Calu3 (cell line): ENCODE data around the gene STK39. TPM values are rescaled to one million over a fixed set of nuclear protein-coding genes. Genes with fewer than 3 reads are reported as not detected.

Experiments used
- BruUV-seq: library from RNA; stranded (reverse); fragments of 400-500 nt; replicated peaks from 2 replicates; lab custom pipeline; 2021; lab: Mats Ljungman, UMichigan
- CTCF ChIA-PET: fragments of 300-600 bp; sonication (Branson Sonifier 250); formaldehyde crosslinking; loops from one replicate; lab custom pipeline; 2022; ENCODE audit warnings: antibody characterized with exemption; lab: Charles Lee
- DNase-seq: peaks from one replicate; pipeline ENCODE4 v3.0.0; 2022
- H3K27ac Mint-ChIP-seq: one replicate; pipeline ENCODE4 v1.8.0; 2022; ENCODE audit warnings: mixed read lengths; ENCODE audit not compliant: unreplicated experiment
- H3K27me3 Mint-ChIP-seq: one replicate; pipeline ENCODE4 v1.8.0; 2022; ENCODE audit warnings: mixed read lengths; ENCODE audit not compliant: unreplicated experiment
- H3K36me3 Mint-ChIP-seq: one replicate; pipeline ENCODE4 v1.8.0; 2022; ENCODE audit warnings: mild to moderate bottlenecking, moderate library complexity, mixed read lengths; ENCODE audit not compliant: insufficient read depth, unreplicated experiment
- H3K4me1 Mint-ChIP-seq: one replicate; pipeline ENCODE4 v1.8.0; 2022; ENCODE audit warnings: mild to moderate bottlenecking, low read depth, mixed read lengths; ENCODE audit not compliant: unreplicated experiment
- H3K4me3 Mint-ChIP-seq: one replicate; pipeline ENCODE4 v1.8.0; 2022; ENCODE audit warnings: mild to moderate bottlenecking, low read depth, moderate library complexity, mixed read lengths; ENCODE audit not compliant: unreplicated experiment
- H3K9me3 Mint-ChIP-seq: one replicate; pipeline ENCODE4 v1.8.0; 2022; ENCODE audit warnings: low read depth, mixed read lengths; ENCODE audit not compliant: unreplicated experiment
- intact Hi-C: fragments of 100-400 bp; cut with micrococcal nuclease; formaldehyde crosslinking; loops from one replicate; pipeline ENCODE4 v1.10.0; 2022; ENCODE audit not compliant: unreplicated experiment
- total RNA-seq: library from RNA; stranded (reverse); gene quantifications from 2 replicates; pipeline ENCODE4 v1.2.3, GENCODE V29; 2022
- TF ChIP-seq, protein P1 (sequence below): fragments of 200-600 bp; IDR thresholded peaks from one replicate; pipeline ENCODE4 v1.8.0; 2022; ENCODE audit warnings: antibody characterized with exemption; ENCODE audit not compliant: unreplicated experiment

The STK39 gene
- total RNA-seq, 1 experiment from 2014 or later: 110 TPM

DNA sequence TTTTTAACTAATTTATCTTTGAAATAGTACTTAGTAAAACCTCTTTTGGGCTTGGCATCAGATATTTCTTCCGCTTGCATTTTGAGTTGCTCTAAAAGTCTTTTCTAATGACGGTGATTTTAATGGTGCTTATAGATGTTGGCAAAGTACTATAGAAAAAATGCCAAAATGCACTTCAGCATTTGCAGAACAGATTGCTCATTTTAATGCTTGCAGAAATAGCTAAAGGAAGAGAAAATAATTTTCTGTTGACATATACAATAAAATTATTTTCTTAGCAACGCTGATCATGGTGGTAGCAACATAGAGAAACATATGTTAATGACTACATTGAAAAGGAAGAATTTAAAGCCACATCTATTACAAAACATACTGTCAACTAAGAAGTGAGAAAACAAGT is 170.7 kb downstream of the STK39 start:
- intact Hi-C loops: no loop called here
- Mint-ChIP-seq H3K36me3 (peaks cover 26% of the 10 kb centered on the region), H3K4me3 (no peak overlapping the region), H3K9me3 (no peaks in the 10 kb centered on the region), H3K27me3 (no peaks in the 10 kb centered on the region), H3K27ac (no peak overlapping the region), H3K4me1 (peaks cover 2% of the 10 kb centered on the region)
- BruUV-seq: no TSS peak
- TF ChIP-seq, protein P1, sequence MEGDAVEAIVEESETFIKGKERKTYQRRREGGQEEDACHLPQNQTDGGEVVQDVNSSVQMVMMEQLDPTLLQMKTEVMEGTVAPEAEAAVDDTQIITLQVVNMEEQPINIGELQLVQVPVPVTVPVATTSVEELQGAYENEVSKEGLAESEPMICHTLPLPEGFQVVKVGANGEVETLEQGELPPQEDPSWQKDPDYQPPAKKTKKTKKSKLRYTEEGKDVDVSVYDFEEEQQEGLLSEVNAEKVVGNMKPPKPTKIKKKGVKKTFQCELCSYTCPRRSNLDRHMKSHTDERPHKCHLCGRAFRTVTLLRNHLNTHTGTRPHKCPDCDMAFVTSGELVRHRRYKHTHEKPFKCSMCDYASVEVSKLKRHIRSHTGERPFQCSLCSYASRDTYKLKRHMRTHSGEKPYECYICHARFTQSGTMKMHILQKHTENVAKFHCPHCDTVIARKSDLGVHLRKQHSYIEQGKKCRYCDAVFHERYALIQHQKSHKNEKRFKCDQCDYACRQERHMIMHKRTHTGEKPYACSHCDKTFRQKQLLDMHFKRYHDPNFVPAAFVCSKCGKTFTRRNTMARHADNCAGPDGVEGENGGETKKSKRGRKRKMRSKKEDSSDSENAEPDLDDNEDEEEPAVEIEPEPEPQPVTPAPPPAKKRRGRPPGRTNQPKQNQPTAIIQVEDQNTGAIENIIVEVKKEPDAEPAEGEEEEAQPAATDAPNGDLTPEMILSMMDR: no peak
- no peak for DNase-seq
- CTCF ChIA-PET: no interaction called here

DNA sequence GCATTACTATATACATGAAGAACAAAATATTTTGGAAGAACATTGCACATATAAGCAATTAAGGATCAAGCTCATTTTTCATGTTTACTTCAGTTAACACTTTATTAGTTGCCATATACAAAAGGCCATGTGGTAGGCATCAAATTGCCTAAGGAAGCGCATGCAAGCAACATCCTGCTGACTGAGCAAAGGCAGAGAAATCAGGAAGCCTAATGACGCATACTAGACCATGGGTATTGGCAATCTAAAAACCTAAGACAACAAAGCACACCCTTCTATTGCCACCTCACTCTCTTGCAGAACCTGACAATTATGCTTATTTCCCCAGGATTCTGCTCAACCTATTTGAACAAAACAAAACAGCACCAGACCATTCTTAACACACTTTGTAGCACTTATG is 171.9 kb downstream of the STK39 start:
- H3K4me1 Mint-ChIP-seq: no peaks in the 10 kb centered on the region
- TF ChIP-seq, protein P1: no peak
- BruUV-seq: no TSS peak
- no peak overlapping the region for H3K27ac Mint-ChIP-seq
- DNase-seq: no peak
- intact Hi-C loops: no loop called here
- no peaks in the 10 kb centered on the region for H3K27me3 Mint-ChIP-seq
- no peaks in the 10 kb centered on the region for H3K9me3 Mint-ChIP-seq
- peaks cover 32% of the 10 kb centered on the region for H3K36me3 Mint-ChIP-seq
- CTCF ChIA-PET: no interaction called here
- no peak overlapping the region for H3K4me3 Mint-ChIP-seq

DNA sequence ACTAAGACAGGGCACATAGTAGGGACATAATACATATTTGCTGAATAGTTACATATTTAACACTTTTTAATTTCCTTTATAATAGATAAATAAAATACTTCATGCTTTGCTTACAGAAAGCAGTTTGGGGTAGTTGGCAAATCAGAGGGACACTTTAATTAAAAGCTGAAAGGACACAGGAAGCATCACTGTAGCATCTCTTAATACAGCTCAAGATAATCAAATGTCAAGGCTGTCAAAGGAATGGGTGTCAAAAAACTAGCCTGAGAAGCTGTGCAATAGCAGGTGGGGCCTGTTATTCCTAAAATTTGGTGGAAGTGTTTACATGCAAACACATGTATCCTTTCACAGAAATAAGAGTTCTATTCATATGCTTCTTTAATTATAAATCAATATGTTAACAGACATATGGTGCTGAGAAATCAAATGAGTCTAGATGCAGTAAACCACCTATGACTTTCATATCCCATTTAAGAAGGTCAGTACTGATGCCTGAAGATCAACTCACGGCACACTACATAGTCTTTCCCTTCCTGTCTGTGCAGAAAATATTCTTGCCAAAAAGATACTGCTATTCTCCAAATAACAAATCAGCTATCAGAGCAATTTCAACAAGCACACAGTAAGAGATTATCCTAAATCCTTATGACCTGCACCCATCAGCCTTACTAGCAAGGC is 174.6 kb downstream of the STK39 start:
- BruUV-seq: no TSS peak
- no peaks in the 10 kb centered on the region for H3K27me3 Mint-ChIP-seq

GRCh38 chr2:168064011-168064998 is 183.1 kb downstream of the STK39 start:
- CTCF ChIA-PET: no interaction called here
- H3K4me3 Mint-ChIP-seq: no peak overlapping the region
- H3K36me3 Mint-ChIP-seq: peaks cover 38% of the 10 kb centered on the region
- TF ChIP-seq, protein P1: no peak
- H3K27me3 Mint-ChIP-seq: no peaks in the 10 kb centered on the region
- peak overlapping the region; percentile 63 for H3K27ac Mint-ChIP-seq
- no peak for DNase-seq
- H3K9me3 Mint-ChIP-seq: no peaks in the 10 kb centered on the region
- no TSS peak for BruUV-seq
- intact Hi-C loops: no loop called here
- H3K4me1 Mint-ChIP-seq: peaks cover 50% of the 10 kb centered on the region

More for the DNA sequence above, 174.6 kb downstream of the STK39 start:
- DNase-seq: no peak
- H3K27ac Mint-ChIP-seq: no peak overlapping the region
- CTCF ChIA-PET: no interaction called here
- peaks cover 38% of the 10 kb centered on the region for H3K36me3 Mint-ChIP-seq
- TF ChIP-seq, protein P1: no peak
- H3K9me3 Mint-ChIP-seq: no peaks in the 10 kb centered on the region
- H3K4me1 Mint-ChIP-seq: no peaks in the 10 kb centered on the region
- intact Hi-C loops: no loop called here
- H3K4me3 Mint-ChIP-seq: no peak overlapping the region
